Measurements from ENCODE around the gene PCYT1B.

DNA sequence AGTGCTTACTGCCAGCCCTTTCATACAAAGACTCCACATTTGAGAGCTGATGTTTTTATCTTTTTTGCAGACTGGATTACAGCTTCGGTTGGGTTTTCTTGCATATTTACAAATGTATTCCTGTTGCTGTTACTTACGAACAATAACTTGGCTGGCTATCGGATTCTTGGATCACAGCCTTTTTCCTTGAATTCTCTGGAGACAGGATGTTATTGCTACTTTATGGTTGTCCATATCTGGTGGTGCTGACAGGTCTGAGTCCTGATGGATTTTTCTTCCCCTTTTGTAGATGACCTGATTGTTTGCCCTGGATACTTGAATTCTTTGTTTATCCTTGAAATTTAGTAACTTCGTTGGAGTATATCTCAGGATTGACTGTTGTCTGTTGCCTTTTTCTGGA, 104.4 kb downstream of the PCYT1B start:
- TF ChIP-seq, protein P1, sequence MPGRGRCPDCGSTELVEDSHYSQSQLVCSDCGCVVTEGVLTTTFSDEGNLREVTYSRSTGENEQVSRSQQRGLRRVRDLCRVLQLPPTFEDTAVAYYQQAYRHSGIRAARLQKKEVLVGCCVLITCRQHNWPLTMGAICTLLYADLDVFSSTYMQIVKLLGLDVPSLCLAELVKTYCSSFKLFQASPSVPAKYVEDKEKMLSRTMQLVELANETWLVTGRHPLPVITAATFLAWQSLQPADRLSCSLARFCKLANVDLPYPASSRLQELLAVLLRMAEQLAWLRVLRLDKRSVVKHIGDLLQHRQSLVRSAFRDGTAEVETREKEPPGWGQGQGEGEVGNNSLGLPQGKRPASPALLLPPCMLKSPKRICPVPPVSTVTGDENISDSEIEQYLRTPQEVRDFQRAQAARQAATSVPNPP (IDR thresholded peaks at IDR 0.05; ENCODE audit: borderline replicate concordance, insufficient read depth, insufficient read length), result no peak
- no peak for TF ChIP-seq KAT2B (IDR thresholded peaks at IDR 0.05; ENCODE audit: low read depth, low read length)
- TF ChIP-seq, protein P2, sequence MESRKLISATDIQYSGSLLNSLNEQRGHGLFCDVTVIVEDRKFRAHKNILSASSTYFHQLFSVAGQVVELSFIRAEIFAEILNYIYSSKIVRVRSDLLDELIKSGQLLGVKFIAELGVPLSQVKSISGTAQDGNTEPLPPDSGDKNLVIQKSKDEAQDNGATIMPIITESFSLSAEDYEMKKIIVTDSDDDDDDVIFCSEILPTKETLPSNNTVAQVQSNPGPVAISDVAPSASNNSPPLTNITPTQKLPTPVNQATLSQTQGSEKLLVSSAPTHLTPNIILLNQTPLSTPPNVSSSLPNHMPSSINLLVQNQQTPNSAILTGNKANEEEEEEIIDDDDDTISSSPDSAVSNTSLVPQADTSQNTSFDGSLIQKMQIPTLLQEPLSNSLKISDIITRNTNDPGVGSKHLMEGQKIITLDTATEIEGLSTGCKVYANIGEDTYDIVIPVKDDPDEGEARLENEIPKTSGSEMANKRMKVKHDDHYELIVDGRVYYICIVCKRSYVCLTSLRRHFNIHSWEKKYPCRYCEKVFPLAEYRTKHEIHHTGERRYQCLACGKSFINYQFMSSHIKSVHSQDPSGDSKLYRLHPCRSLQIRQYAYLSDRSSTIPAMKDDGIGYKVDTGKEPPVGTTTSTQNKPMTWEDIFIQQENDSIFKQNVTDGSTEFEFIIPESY (CRISPR knock-in tag; IDR thresholded peaks at IDR 0.05), result no peak
- no peak for TF ChIP-seq U2AF1 (optimal IDR thresholded peaks at IDR 0.05; ENCODE audit: low read depth, low read length)
- no peak for TF ChIP-seq FOXK1 (CRISPR knock-in tag; IDR thresholded peaks at IDR 0.05; ENCODE audit: borderline replicate concordance)
- TF ChIP-seq ZZZ3 (IDR thresholded peaks at IDR 0.05), result no peak
- TF ChIP-seq, protein P3, sequence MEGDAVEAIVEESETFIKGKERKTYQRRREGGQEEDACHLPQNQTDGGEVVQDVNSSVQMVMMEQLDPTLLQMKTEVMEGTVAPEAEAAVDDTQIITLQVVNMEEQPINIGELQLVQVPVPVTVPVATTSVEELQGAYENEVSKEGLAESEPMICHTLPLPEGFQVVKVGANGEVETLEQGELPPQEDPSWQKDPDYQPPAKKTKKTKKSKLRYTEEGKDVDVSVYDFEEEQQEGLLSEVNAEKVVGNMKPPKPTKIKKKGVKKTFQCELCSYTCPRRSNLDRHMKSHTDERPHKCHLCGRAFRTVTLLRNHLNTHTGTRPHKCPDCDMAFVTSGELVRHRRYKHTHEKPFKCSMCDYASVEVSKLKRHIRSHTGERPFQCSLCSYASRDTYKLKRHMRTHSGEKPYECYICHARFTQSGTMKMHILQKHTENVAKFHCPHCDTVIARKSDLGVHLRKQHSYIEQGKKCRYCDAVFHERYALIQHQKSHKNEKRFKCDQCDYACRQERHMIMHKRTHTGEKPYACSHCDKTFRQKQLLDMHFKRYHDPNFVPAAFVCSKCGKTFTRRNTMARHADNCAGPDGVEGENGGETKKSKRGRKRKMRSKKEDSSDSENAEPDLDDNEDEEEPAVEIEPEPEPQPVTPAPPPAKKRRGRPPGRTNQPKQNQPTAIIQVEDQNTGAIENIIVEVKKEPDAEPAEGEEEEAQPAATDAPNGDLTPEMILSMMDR (IDR thresholded peaks at IDR 0.05 in 2 of 3, conservative IDR thresholded peaks at IDR 0.05 in 1 of 3; ENCODE audit: insufficient read depth in 2 of 3, low read depth in 1 of 3, low read length in 3 of 3), result no peak

All from K562 (cell line).